IPS-18c (cell line): ENCODE measurements around the gene MARK4.
"Not testable (repeated sequence)": the region's sequence is repeated elsewhere in the genome, so short reads cannot be mapped to it uniquely, and the experiment has no call there.

Experiments
- H3K4me3 ChIP-seq: 2 replicates; pipeline ENCODE4 v1.7.0; 2013; ENCODE audit warnings: low read depth, mild to moderate bottlenecking, low read length, moderate library complexity; ENCODE audit not compliant: insufficient read depth
- H3K9me3 ChIP-seq: one replicate; pipeline ENCODE4 v1.6.1; 2013; ENCODE audit warnings: mild to moderate bottlenecking, low read length, moderate library complexity; ENCODE audit not compliant: control insufficient read depth, insufficient read depth

The MARK4 gene

DNA sequence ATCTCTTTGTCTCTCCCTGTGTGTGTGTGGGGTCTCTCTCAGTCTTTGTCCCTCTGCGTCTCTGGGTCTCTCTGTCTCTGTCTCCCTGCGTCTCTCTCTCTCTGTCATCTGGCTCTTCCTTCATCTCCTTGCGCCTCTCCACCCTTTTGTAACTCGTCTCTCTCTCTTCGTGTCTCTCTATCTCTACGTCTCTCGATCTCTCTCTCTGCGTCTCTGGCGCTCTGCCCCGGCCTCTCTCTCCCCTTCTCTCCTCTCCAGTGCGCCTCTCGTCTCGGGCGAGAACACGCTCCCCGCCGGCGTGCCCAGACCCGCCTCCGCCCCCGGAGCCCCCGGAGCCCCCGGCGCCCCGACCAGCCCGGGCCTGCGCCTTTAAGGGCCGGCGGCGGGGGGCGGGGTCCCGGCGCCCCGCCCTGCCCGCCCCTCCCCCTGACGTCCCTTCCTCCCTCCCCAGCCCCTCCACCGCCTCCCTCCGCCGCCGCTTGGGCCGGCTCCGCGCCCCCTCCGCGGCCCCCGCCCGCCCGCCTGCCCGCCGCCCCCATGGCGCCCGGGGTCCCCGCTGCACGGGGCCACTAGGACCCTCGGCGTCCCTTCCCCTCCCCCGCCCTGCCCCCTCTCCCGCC is at the start of gene MARK4:
TSS of gene MARK4 (plus strand) at position 440 of the 620 bp plus-strand sequence. CDS start 318 bp downstream, outside the sequence.
- Histone ChIP-seq H3K9me3 (peaks cover 2% of the 10 kb centered on the region), H3K4me3 (peak within 1 kb of the TSS; percentile 71)

DNA sequence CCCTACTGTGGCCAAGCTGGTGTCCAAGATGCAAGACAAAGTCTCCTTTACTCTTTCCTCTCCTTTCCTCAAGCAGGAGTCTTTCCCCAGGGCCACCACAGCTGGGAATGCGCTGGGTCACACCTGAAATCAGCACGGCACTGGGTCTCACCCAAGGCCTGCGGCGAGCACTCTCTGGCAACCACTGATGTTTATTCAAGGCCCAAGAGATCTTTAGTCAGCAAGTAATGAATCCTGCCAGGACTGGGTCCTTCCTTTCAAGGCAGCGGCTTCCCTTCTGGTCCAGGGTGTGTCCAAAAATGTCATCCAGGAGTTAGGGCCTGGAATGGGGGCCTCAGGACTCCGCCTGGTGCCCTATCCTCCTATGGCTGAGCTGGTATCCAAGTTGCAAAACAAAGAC is 48.4 kb upstream of the MARK4 start:
- Histone ChIP-seq H3K4me3 (no peak overlapping the region), H3K9me3 (no peaks in the 10 kb centered on the region)

DNA sequence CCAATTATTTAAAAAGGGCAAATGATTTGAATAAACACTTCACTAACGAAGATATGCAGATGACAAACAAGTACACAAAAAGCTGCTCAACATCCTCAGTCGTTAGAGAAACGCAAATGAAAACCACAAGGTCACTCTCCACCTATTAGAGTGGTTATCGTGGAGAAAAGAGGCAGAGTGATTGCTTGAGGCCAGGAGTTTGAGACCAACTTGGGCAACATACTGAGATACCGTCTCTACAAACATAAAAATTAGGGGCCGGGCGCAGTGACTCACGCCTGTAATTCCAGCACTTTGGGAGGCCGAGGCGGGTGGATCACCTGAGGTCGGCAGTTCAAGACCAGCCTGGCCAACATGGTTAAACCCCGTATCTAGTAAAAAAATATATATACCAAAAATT is 45.3 kb upstream of the MARK4 start:
- H3K4me3 ChIP-seq, result no peak overlapping the region
- H3K9me3 ChIP-seq, result no peaks in the 10 kb centered on the region

- H3K9me3 ChIP-seq, result no peaks in the 10 kb centered on the region
- H3K4me3 ChIP-seq, result no peak overlapping the region
Measured at GRCh38 chr19:45206328-45206727, 44.7 kb upstream of the MARK4 start.

DNA sequence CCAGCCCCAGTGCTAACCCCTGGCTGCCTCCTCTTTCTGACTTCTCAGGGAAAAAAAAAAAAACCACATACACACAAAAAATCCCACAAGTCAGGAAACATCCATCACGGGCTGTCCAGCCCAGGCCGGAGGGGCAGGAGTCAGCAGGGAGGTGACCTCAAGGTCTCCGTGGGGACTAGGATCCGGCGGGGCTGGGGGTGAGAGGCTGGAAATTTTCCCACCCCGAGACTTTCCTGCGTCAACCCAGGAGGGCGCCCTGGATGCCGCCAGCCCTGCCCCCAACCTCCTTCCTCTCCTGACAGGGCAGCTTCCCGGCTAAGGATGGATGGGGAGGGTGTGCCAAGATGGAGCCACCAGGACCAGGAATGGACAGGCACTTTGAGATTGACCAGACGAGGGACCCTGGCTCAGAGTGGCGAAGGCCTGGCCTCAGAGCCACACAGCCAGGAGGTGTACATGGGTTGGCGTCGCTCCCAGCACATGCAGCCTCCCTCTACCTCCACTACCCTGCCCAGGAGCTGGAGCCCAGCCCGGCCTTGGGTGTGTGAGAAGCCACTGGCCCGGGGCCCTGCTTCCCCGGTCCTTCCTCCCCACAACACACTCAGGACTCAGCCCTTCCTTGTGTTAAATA is 39.2 kb upstream of the MARK4 start:
- Histone ChIP-seq H3K4me3 (no peak overlapping the region), H3K9me3 (no peaks in the 10 kb centered on the region)

DNA sequence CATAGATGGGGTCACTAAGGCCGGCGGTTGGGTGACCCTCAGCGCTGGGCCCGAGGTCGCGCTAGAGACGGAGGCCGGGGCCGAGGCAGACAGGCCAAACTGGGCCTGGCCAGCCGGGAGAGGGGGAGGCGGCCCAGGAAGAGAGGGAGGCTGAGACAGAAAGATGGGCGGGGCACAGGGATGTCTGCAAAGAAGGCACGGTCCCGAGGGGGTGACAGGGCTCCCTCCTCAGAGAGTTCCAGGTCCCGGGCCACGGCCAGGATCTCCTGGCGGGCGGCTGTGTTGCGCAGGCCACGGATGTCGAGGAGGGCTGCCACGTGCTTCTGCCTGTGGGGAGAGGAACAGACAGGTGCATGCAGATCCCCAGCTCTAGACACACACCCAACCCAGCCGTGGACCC is 38.0 kb upstream of the MARK4 start:
- H3K4me3 ChIP-seq, result no peak overlapping the region

GRCh38 chr19:45215391-45216191 is 35.5 kb upstream of the MARK4 start:
- peak overlapping the region; percentile 31 for H3K4me3 ChIP-seq
- peaks cover 2% of the 10 kb centered on the region for H3K9me3 ChIP-seq

More for the DNA sequence above, 38.0 kb upstream of the MARK4 start:
- H3K9me3 ChIP-seq, result peaks cover 2% of the 10 kb centered on the region

- Histone ChIP-seq H3K9me3 (peaks cover 2% of the 10 kb centered on the region), H3K4me3 (no peak overlapping the region)
Measured at GRCh38 chr19:45216667-45217066, 34.4 kb upstream of the MARK4 start.

GRCh38 chr19:45217193-45217956 is 33.7 kb upstream of the MARK4 start:
- peaks cover 2% of the 10 kb centered on the region for H3K9me3 ChIP-seq
- peak overlapping the region; percentile 56 for H3K4me3 ChIP-seq

GRCh38 chr19:45217957-45218334 is 33.1 kb upstream of the MARK4 start:
- Histone ChIP-seq H3K4me3 (peak overlapping the region; percentile 56), H3K9me3 (peaks cover 2% of the 10 kb centered on the region)

GRCh38 chr19:45218426-45218825 is 32.6 kb upstream of the MARK4 start:
- no peak overlapping the region for H3K4me3 ChIP-seq
- H3K9me3 ChIP-seq, result peaks cover 2% of the 10 kb centered on the region

DNA sequence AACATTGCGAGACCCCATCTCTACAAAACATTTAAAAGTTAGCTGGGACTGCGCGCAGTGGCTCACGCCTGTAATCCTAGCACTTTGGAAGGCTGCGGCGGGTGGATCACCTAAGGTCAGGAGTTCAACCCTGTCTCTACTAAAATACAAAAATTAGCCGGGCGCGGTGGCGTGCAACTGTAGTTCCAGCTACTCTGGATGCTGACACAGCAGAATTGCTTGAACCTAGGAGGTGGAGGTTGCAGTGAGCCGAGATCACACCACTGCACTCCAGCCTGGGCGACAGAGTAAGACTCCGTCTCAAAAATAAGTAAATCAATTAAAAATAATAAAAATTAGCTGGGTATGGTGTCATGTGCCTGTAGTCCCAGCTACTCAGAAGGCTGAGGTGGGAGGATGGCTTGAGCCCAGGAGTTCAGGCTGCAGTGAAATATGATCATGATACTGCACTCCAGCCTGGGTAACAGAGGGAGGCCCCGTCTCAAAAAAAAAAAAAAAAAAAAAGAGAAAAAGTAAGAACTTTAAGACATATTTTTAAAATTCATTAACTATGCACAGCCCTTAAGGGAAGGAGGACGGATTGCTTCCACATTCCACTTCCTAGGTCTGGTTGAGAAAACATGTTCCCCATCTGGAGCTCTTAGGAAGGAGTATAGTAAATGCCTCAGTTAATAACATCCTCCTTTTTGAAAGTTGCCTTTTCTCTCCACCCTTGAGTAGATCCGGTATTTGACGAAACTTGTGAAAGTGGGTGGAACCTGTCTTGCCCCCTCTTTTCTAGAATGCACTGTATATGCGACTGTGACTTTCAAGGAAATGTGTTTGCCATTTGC is 31.9 kb upstream of the MARK4 start:
- H3K9me3 ChIP-seq, result peaks cover 2% of the 10 kb centered on the region
- H3K4me3 ChIP-seq, result no peak overlapping the region

DNA sequence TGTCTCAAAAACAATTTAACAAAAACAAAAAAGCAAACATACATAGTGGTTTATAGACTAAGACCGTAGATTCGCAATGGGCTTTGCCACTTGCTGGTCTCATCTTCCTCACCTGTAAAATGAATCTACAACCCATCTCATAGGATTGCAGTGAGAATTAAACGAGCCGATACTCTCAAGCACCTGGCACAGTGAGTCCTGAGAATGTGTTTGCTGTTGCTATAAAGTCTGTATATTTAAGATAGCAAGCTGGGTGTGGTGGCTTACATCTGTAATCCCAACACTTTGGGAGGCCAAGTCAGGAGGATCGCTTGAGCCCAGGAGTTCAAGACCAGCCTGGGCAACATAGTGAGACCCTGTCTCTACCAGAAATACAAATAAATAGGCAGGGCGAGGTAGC is 28.3 kb upstream of the MARK4 start:
- Histone ChIP-seq H3K9me3 (no peaks in the 10 kb centered on the region), H3K4me3 (no peak overlapping the region)

- Histone ChIP-seq H3K4me3 (no peak overlapping the region), H3K9me3 (no peaks in the 10 kb centered on the region)
Measured at GRCh38 chr19:45223879-45224278, 27.2 kb upstream of the MARK4 start.

- Histone ChIP-seq H3K9me3 (no peaks in the 10 kb centered on the region), H3K4me3 (no peak overlapping the region)
Measured at GRCh38 chr19:45224645-45225044, 26.4 kb upstream of the MARK4 start.

DNA sequence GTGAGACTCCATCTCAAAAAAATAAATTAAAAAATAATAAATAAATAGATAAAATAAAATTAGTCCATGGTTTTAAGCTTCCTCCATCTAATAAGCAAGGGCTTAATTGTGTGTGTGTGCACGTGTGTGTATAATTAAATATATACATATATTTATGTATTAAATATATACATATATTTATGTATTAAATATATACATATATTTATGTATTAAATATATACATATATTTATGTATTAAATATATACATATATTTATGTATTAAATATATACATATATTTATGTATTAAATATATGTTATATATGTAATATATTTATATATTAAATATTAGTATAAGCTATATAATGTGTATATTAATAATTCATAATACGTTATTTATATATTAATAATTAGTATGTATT is 22.0 kb upstream of the MARK4 start:
- not testable (repeated sequence) for H3K4me3 ChIP-seq, H3K9me3 ChIP-seq

DNA sequence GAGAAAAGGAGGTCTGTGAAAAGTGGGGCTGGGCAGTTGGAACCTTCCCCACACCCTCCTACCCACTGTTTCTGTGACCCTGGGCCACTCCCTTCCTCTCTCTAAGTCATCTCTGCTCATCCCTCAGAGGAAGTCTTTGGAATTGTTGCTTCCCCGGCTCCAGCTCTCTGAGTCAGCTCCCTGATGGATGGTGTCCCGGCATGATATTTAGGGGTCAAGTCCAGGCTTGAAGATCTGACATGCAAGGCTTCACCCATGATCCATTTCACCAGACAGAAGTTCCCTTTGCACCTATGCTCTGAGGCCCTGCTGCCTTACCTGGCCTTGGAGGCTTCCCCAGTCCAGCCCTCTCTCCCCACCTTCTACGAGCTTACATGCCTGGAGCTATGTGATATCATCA is 19.2 kb upstream of the MARK4 start:
- no peaks in the 10 kb centered on the region for H3K9me3 ChIP-seq

More for the DNA sequence above, 19.2 kb upstream of the MARK4 start:
- no peak overlapping the region for H3K4me3 ChIP-seq
